Activated naive CD8-positive, alpha-beta T cell treated with anti-CD3 and anti-CD28 coated beads, Interleukin-2, amount 10 ng/mL, durations not matched to agents 7 days and 5 days (primary cell): ENCODE results near the gene NEK5. TPM values are rescaled to one million over a fixed set of nuclear protein-coding genes. Genes with fewer than 3 reads are reported as not detected.

Source experiments
- ATAC-seq: fragments of 150-1000 bp; cut with Tn5 transposase; one replicate; pipeline ENCODE4 v1.10.0; 2021; ENCODE audit warnings: low read depth, moderate library complexity
- POLR2A ChIA-PET: fragments of 350-600 bp; sonication (Branson Sonifier 250); formaldehyde crosslinking; loops from one replicate; lab custom pipeline; 2021; ENCODE audit warnings: antibody characterized with exemption; lab: Charles Lee
- DNase-seq: peaks from one replicate; pipeline ENCODE4 v3.0.0; 2021
- H3K27ac Mint-ChIP-seq: one replicate; pipeline ENCODE4 v1.8.0; 2022; ENCODE audit warnings: mild to moderate bottlenecking, mixed read lengths
- H3K27me3 Mint-ChIP-seq: one replicate; pipeline ENCODE4 v1.8.0; 2022; ENCODE audit warnings: mild to moderate bottlenecking, moderate library complexity, mixed read lengths
- H3K36me3 Mint-ChIP-seq: one replicate; pipeline ENCODE4 v1.8.0; 2021; ENCODE audit warnings: mild to moderate bottlenecking, mixed read lengths
- H3K4me1 Mint-ChIP-seq: one replicate; pipeline ENCODE4 v1.8.0; 2021; ENCODE audit warnings: mixed read lengths
- H3K4me3 Mint-ChIP-seq: one replicate; pipeline ENCODE4 v1.8.0; 2022; ENCODE audit warnings: mild to moderate bottlenecking, moderate library complexity, mixed read lengths
- H3K9me3 Mint-ChIP-seq: one replicate; pipeline ENCODE4 v1.8.0; 2021; ENCODE audit warnings: mixed read lengths
- total RNA-seq, 2 experiments: library from RNA; stranded (reverse); gene quantifications; one replicate each; pipeline ENCODE4 v1.2.3, GENCODE V29; 2021

The NEK5 gene
- total RNA-seq, 2 experiments from 2014 or later = not detected

GRCh38 chr13:52006523-52007245 is 122.2 kb downstream of the NEK5 start:
- Mint-ChIP-seq H3K27me3 (peaks cover 39% of the 10 kb centered on the region), H3K9me3 (no peaks in the 10 kb centered on the region), H3K36me3 (no peaks in the 10 kb centered on the region), H3K4me1 (peaks cover 5% of the 10 kb centered on the region), H3K27ac (no peak overlapping the region), H3K4me3 (no peak overlapping the region)
- no peak for DNase-seq
- POLR2A ChIA-PET = no interaction called here
- no peak for ATAC-seq

- POLR2A ChIA-PET = no interaction called here
- Mint-ChIP-seq H3K36me3 (no peaks in the 10 kb centered on the region), H3K27ac (no peak overlapping the region), H3K27me3 (peaks cover 35% of the 10 kb centered on the region), H3K9me3 (no peaks in the 10 kb centered on the region), H3K4me3 (no peak overlapping the region), H3K4me1 (peaks cover 2% of the 10 kb centered on the region)
- no peak for ATAC-seq
- no peak for DNase-seq
Measured at GRCh38 chr13:52005841-52006522, 122.9 kb downstream of the NEK5 start.

GRCh38 chr13:52004511-52005170 is 124.2 kb downstream of the NEK5 start:
- H3K9me3 Mint-ChIP-seq = no peaks in the 10 kb centered on the region
- no peak for DNase-seq
- ATAC-seq = no peak
- POLR2A ChIA-PET = no interaction called here
- no peaks in the 10 kb centered on the region for H3K4me1 Mint-ChIP-seq
- peaks cover 27% of the 10 kb centered on the region for H3K27me3 Mint-ChIP-seq
- H3K4me3 Mint-ChIP-seq = no peak overlapping the region
- H3K36me3 Mint-ChIP-seq = no peaks in the 10 kb centered on the region
- H3K27ac Mint-ChIP-seq = no peak overlapping the region

GRCh38 chr13:52003541-52003940 is 125.3 kb downstream of the NEK5 start:
- DNase-seq (no peak), ATAC-seq (no peak)
- H3K27me3 Mint-ChIP-seq = peaks cover 21% of the 10 kb centered on the region
- no peak overlapping the region for H3K4me3 Mint-ChIP-seq
- no peaks in the 10 kb centered on the region for H3K36me3 Mint-ChIP-seq
- H3K27ac Mint-ChIP-seq = no peak overlapping the region
- no peaks in the 10 kb centered on the region for H3K9me3 Mint-ChIP-seq
- H3K4me1 Mint-ChIP-seq = no peaks in the 10 kb centered on the region
- POLR2A ChIA-PET = interaction anchor here (0.6 kb wide), 1 partner anchor 443 kb away, joined by 3 read pairs; no protein-coding TSS in a partner anchor

- Mint-ChIP-seq H3K9me3 (no peaks in the 10 kb centered on the region), H3K27ac (no peak overlapping the region), H3K36me3 (no peaks in the 10 kb centered on the region), H3K4me1 (no peaks in the 10 kb centered on the region), H3K27me3 (peaks cover 24% of the 10 kb centered on the region), H3K4me3 (no peak overlapping the region)
- ATAC-seq = no peak
- POLR2A ChIA-PET = no interaction called here
- no peak for DNase-seq
Measured at GRCh38 chr13:52002361-52002760, 126.5 kb downstream of the NEK5 start.

- ATAC-seq = peak; percentile 75
- Mint-ChIP-seq H3K9me3 (no peaks in the 10 kb centered on the region), H3K4me1 (no peaks in the 10 kb centered on the region), H3K27me3 (peaks cover 23% of the 10 kb centered on the region), H3K4me3 (no peak overlapping the region), H3K27ac (no peak overlapping the region), H3K36me3 (no peaks in the 10 kb centered on the region)
- POLR2A ChIA-PET = no interaction called here
- no peak for DNase-seq
Measured at GRCh38 chr13:52001120-52001731, 127.6 kb downstream of the NEK5 start.

GRCh38 chr13:51999921-52000320 is 129.0 kb downstream of the NEK5 start:
- Mint-ChIP-seq H3K27ac (no peak overlapping the region), H3K4me3 (no peak overlapping the region), H3K36me3 (no peaks in the 10 kb centered on the region), H3K4me1 (peaks cover 4% of the 10 kb centered on the region), H3K9me3 (no peaks in the 10 kb centered on the region), H3K27me3 (peaks cover 20% of the 10 kb centered on the region)
- DNase-seq = no peak
- no peak for ATAC-seq
- POLR2A ChIA-PET = no interaction called here

GRCh38 chr13:51999510-51999911 is 129.4 kb downstream of the NEK5 start:
- peaks cover 4% of the 10 kb centered on the region for H3K4me1 Mint-ChIP-seq
- DNase-seq (no peak), ATAC-seq (no peak)
- peaks cover 20% of the 10 kb centered on the region for H3K27me3 Mint-ChIP-seq
- no peak overlapping the region for H3K27ac Mint-ChIP-seq
- no peak overlapping the region for H3K4me3 Mint-ChIP-seq
- no peaks in the 10 kb centered on the region for H3K9me3 Mint-ChIP-seq
- H3K36me3 Mint-ChIP-seq = no peaks in the 10 kb centered on the region
- POLR2A ChIA-PET = no interaction called here

- POLR2A ChIA-PET = no interaction called here
- DNase-seq (no peak), ATAC-seq (no peak)
- no peak overlapping the region for H3K27ac Mint-ChIP-seq
- peaks cover 4% of the 10 kb centered on the region for H3K4me1 Mint-ChIP-seq
- no peak overlapping the region for H3K4me3 Mint-ChIP-seq
- H3K36me3 Mint-ChIP-seq = no peaks in the 10 kb centered on the region
- H3K27me3 Mint-ChIP-seq = peaks cover 20% of the 10 kb centered on the region
- no peaks in the 10 kb centered on the region for H3K9me3 Mint-ChIP-seq
Measured at GRCh38 chr13:51998723-51999509, 130.0 kb downstream of the NEK5 start.

GRCh38 chr13:51997641-51998330 is 131.1 kb downstream of the NEK5 start:
- ATAC-seq (no peak), DNase-seq (no peak)
- H3K9me3 Mint-ChIP-seq = no peaks in the 10 kb centered on the region
- POLR2A ChIA-PET = no interaction called here
- H3K4me1 Mint-ChIP-seq = peaks cover 4% of the 10 kb centered on the region
- no peak overlapping the region for H3K4me3 Mint-ChIP-seq
- H3K27me3 Mint-ChIP-seq = peaks cover 25% of the 10 kb centered on the region
- H3K36me3 Mint-ChIP-seq = no peaks in the 10 kb centered on the region
- H3K27ac Mint-ChIP-seq = no peak overlapping the region

- Mint-ChIP-seq H3K4me1 (peaks cover 4% of the 10 kb centered on the region), H3K4me3 (no peak overlapping the region), H3K27me3 (peaks cover 25% of the 10 kb centered on the region), H3K27ac (no peak overlapping the region), H3K36me3 (no peaks in the 10 kb centered on the region), H3K9me3 (no peaks in the 10 kb centered on the region)
- DNase-seq (no peak), ATAC-seq (no peak)
- POLR2A ChIA-PET = no interaction called here
Measured at GRCh38 chr13:51997186-51997585, 131.7 kb downstream of the NEK5 start.

GRCh38 chr13:51996641-51997040 is 132.2 kb downstream of the NEK5 start:
- Mint-ChIP-seq H3K27me3 (peaks cover 25% of the 10 kb centered on the region), H3K4me1 (peaks cover 4% of the 10 kb centered on the region), H3K4me3 (no peak overlapping the region), H3K27ac (no peak overlapping the region), H3K36me3 (no peaks in the 10 kb centered on the region), H3K9me3 (no peaks in the 10 kb centered on the region)
- ATAC-seq = no peak
- POLR2A ChIA-PET = no interaction called here
- no peak for DNase-seq
